HG02610 (cell line): ENCODE data around the gene LRPAP1.
"Not testable (repeated sequence)": the region's sequence is repeated elsewhere in the genome, so short reads cannot be mapped to it uniquely, and the experiment has no call there.

Source experiments
- ATAC-seq: cut with Tn5 transposase; IDR thresholded peaks from one replicate; pipeline ENCODE4 v1.9.1; 2021; ENCODE audit warnings: mild to moderate bottlenecking, moderate library complexity; ENCODE audit not compliant: unreplicated experiment

LRPAP1 gene

DNA sequence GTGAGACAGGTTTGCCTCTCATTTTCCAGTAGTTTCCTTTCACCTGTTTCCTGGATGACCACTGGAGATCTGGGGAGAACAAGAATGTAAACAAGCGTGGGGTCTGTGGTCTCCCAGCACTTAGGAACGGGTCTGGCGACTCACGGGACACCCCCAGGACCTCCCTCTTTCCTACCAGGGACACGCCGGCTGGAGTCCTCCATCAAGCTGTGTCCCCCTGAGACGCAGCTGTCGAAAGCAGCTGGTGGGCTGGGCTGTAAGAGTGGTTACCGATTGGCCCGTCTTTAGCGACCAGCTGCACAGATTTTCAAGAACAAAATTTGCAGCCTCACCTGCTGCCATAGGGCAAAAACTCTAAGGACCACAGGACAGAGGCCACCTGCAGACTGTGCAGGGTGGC lies 11.9 kb downstream of the LRPAP1 start:
- ATAC-seq, result no peak

DNA sequence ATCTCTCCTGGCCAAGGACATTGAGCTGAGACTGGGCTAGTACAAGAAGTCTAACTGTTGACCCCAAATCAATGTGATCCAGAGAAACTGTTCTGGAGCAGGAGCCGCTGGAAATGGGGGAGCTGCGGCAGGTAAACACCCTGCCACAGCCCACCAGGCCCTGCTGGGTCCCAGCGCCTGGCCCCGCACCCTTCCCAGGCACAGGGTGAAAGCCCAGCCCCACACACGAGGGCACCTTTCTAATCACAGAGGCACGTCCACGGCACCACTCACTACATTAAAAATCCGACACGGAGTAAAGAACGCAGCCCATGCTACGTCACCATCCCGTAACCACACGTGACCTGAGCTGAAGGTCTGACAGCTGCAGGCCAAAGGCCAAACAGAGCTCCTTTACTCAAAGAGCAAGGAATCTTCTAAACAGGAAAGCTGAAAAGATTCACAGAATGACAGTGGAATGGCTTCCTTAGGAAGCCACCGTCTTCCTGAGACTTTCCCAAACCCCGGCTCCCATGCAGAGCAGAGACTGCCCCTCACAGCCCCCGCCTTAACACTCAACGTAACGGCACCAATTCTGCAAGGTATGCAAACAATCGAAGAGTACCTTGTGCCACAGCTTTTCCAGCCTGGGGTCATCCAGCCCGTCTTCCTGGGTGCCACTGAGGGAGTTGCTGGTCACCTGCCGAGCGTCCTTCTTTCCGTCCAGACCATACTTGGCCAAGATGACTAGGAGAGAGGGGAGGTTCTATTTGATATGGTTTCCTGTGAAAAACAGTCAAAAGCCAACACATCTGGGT lies 12.6 kb downstream of the LRPAP1 start:
- no peak for ATAC-seq

DNA sequence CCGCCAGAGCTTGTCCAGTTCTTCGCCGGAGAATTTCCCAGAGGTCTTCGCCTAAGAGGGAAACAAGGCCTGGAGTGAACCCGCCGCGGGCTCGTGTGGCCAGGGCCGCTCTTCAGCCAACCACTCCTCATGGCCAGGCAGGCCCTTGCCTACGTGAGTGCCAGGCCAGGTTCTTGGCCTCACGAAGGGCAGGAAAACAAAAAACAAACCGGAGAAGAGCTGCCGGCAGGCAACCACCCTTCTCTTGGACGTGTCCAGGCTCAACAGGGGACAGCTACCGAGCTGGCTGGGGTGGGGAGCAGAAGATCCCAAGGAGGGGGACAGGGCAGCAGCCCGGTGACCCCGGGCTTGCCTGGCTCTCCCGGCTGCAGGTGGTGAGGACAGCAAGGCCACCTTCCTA lies 13.3 kb downstream of the LRPAP1 start:
- ATAC-seq, result no peak

DNA sequence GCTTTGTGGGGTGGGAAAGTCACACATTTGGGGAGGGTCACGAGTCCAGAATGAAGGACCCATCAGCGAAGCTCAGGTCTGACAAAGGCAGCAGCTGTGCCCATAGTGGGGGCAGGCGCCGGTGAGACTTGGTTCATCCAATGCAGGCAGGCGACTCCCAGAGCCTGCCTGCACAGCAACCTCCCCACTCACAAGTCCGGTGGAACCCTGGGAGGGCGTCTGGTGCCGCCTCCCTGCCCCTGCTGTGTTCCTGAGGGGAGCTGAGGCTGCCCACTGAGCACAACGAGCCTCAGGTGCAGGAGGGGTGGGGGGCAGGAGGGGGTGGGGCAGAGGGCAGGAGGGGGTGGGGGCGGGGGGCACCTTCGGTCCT lies 13.7 kb downstream of the LRPAP1 start:
- no peak for ATAC-seq

DNA sequence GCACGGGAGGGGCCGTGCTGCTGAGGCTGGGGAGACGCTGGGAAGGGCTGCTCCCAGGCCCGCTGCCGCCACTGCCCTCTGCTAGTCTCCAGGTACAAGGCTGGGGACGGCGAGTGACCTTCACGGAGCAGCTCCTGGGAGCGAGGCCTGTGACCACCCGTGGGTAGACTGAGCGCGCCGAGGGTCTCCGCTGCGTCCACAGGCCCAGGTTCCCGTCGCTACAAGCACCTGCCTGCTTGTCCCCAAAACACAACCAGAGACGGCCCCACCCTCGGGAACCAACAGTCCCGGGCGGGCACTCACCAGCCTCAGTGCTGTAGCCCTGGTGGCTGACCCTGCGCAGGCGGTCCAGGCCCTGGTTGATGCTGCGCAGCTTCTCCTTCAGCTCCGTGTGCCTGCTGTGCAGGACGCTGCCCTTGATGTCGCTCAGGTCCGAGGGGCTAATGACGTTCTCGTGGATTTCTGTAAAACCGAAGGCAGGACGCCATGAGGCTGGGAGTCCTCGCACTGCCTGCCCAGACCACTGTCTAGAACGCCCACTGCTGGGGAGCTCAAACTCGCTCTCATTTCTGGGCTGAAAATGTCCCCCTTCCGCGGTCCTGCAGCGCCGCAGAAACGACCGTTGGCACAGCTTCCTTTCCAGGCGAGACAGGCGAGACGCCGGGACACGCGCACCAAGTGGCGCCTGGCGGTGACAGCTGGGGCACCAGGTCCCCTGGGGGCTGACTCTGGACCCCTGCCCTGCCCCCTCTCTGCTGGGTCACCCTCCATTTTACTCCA lies 14.3 kb downstream of the LRPAP1 start:
- no peak for ATAC-seq

DNA sequence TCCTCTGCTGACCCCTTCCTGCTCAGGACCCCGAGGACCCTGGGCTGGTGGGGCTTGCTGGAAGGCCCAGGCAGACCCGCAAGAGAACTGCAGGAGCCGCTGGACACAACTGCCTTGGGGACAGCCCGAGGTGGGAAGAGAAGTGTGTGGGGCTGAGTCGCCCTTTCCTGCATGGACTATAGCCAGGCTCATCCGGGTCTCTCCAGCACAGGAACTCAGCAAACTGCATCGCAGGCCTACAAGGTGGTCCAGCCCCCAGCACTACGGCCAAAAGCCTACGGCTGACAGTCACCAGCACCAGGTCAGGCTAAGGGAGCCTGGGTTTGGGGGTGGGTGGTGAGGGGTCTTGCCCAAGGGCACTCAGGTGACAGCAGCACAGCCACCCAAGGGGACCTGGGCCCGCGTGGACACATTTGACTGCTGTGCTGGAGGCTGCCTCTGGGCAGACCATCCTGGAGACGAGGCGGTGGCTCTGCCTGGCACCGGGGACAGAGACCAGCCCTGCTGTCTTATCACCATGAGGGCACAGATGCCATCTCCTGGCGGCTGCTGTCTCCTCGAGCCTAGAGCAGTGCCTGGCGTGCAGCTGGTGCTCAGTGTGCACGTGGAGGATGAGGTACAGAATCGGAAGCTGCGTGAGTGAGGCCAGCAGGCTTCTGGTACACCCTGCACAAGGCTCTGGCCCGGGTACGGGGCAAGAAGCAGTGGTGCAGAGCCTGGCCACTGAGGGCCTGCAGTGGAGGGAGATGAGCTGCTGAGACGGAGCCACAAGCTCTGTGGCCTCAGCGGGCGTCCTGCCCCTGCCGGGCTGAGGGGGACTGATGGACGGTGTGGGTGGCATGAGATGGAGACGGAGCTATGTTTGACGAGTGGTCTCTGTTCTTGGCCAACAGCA lies 15.1 kb downstream of the LRPAP1 start:
- no peak for ATAC-seq

DNA sequence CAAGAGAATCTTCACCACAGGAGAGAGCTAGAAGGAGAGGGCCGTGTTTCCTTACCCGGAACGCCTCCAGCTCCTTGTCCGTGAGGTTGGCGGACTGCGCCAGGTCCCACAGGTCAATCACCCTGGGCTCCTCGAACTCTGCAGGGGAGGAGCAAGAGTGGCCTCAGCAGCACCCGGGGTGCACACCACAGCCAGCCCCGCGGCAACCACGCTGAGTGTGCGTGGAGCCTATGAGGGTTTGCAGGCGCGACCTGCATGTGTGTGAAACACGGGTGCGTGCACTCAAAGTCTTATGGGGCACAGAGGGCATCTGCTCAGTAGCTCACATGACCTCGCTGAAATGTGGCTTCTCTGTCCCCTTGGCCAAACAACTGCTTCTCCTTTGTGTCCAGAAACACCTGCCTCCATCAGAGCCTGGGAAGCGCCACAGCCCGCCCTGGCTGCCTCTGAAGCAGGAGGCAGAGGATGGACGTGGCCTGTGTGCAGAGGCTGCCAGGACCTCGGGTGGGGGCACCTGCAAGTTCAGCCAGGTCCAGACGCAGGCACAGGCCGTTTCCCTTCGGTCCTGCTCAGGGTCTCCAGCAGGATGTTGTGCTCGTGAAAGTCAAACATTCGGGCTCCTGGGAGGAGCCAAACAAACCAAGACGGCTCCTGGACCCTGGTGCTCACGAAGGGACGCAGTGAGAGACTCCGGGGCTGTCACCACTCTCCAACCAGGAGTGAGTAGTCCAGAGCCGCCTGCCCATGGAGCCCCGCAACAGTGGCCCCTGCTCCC lies 16.0 kb downstream of the LRPAP1 start:
- no peak for ATAC-seq

DNA sequence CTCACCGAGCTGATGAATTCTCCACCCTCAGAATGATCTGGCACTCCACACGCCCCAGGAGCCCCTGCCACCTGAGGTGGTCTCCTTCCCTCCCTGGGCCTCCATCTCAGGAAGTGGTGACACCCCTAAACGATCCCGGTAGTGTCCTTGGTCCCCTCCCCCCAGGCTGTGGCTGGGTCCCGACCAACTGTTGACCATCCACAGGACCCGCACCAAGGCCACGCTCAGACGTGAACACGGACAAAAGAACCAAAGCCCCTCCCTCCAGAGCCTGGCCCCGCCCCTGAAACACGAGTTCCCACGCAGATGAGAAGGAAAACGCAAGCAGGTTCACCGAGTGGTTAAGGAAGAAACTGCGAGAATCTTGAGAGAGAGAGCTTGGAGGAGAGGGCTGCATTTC lies 16.6 kb downstream of the LRPAP1 start:
- no peak for ATAC-seq

DNA sequence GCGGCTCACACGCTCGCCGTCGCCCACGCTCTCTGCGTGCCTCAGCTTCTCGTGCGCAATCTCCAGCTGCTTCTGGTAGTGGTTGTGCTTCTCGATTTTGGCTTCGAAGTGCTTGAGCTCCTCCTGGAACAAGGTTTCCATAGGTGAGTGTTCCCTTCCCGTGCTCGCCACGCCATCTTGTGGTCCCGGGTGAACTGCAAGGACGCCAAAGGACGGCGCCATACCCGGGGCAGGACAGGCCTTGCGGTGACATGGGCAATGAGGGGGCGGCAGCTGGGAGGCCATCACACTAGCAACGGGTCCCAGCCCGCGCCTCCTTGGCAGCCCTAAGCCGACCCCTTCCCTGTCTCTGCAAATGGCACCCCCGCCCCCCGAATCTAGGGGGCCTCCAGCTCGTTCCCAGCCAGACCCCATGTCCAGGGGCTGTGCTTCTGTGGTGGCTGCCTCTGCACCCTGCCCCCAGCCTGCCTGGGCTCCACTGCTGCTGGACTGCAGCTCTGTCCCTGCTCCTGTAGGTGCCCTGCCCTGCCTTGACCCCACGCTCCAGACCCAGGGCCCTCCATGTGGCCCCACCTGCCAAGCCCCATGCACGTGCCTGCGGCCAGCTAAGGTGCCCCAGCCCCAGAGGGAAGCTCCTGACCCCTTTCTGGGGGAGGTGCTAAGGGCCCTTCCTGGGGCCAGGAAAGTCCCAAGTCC lies 17.3 kb downstream of the LRPAP1 start:
- no peak for ATAC-seq

DNA sequence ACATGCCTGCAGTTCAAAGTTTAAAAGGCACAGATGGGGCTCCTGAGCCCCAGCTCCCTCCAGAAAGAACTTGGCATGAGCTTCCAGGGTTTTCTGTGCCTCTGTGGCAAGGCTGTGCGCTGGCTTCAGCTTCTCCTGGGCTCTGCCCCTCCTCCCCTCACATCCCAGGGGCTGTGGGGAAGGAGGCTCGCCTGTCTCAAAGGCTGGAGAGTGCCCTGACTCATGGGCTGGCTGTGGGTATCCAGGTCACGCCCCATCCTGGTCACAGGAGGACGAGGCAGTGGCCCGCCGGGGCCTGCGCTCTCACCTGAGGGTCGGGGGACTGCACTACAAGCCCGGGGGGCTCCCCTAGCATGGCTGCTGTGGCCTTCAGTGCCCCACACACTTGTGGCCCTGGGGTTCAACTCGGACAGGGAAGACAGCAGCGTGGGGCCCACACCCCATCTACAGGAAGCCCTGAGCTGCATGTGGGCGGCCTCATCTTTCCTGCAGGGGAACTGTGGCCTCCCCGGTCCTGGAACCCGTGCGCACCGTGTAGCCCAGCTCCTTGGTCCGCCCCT lies 17.9 kb downstream of the LRPAP1 start:
- no peak for ATAC-seq

DNA sequence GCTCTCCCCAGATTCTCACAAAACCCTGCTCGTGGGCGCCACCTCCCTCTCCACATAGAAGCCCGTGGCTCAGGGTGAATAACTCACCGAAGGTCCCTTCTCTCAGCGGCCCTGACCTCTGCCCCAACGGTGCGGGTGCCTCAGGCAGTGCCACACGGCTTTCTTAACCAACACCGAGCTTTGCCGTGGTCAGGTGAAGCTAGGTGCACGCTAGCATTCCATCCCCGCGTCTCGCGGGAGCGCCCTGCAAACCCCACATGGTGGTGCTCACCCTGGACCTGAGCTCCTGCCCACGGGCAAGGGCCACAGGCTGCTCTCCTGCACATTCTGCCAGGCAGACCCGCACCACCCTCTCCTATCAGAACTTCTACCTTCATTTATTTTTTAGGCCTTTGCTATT lies 18.4 kb downstream of the LRPAP1 start:
- no peak for ATAC-seq

DNA sequence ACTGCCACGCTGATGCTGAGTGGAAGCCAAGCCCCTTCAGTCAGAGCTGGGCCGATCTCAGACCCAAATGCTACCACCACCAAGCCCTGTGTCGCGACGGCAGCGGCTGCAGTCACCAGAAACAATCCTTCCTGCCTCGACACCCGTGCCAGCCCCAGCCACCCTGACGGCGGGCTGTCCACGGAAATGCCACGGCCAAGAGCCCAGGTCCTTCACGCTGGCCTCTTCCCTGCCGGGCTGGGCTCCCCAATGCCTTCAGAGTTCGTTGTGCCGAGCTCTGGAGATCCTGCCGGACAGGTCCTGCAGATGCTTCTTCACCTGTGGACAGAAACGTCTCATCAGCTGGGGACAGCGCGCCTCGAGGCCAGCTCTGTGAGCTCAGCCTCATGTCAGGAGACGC lies 19.5 kb downstream of the LRPAP1 start:
- ATAC-seq, result no peak

DNA sequence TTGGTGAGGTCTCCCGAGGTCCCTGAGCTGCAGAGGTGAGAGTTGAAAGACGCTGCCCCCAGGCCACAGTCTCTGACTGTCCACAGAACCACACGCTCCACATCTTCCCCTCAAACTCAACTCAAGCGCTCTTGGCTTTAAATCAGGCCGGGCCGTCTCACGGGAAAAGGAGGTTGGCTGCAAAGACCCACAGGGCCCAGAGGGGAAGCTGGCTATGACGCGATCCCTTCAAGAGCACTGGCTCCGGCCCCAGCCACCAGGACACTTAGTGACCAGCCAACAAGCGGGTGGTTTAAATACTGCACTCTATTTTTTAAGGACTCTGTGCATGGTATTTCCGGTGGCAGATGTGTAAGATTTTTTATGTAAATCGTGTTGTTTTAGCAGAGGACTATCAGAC lies 19.9 kb downstream of the LRPAP1 start:
- no peak for ATAC-seq

DNA sequence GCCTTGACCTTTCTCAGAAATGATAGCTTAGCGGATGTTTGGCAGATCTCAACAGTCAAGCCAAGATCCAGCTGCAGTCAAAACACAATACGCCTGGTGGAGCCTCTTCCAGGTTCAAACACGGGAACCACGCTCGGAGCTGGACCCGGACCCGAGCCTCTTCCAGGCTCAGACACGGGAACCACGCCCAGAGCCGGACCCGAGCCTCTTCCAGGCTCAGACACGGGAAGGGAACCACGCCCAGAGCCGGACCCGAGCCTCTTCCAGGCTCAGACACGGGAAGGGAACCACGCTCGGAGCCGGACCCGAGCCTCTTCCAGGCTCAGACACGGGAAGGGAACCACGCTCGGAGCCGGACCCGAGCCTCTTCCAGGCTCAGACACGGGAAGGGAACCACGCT lies 20.6 kb downstream of the LRPAP1 start:
- ATAC-seq, result not testable (repeated sequence)

DNA sequence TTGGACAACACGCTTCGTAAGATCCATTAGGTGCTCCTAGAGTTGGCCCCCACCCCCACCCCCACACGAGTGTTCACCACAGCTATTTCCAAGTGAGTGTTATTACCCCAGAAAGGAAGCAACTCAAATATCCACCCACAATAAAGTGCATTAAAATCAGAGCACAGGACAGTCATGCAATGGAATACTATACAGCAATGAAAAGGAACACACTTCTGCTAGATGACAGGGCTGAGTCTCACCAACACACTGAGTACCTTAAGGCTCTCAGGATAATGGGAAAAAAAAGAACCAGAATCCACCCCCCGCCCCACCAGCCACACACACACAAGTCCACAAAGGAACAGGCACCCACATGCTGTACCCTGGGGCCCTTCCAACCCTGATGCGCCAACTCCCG lies 21.0 kb downstream of the LRPAP1 start:
- ATAC-seq, result no peak

DNA sequence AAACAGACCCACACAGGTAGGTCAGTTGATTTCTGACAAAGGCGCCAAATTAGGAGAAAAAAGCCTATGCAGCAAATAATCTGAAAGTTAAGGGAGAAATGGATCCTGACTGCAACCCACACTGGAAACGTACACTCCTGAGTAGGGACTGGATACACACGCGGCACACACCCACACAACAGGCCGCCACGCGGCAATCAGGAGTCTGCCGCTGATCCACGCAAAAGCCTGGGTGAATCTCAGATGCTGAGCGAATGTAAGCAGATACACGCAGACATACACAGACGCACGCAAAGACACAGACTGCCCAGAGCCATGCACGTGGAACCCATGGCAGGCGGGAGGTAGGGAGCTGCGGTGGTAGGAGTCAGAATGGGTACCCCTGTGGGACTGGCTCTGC lies 21.7 kb downstream of the LRPAP1 start:
- no peak for ATAC-seq

DNA sequence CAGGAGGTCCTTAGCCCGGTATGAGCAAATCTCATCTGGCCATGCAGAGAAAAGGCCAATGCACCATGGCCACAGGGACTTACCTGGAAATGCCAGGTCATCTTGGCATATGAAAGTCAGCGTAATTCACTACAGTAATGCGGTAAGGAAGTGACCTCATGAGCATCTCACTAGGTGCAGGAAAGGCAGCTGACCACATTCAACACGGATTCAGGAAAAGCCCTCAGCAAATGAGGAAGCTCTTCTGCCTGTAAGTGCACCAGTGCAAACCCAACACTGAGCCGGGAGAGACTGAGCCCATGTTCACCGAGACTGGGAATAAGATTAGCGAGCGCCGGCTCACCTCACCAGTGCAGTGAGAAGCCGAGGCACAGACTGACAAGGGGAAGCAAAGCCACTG lies 23.7 kb downstream of the LRPAP1 start:
- ATAC-seq, result no peak

DNA sequence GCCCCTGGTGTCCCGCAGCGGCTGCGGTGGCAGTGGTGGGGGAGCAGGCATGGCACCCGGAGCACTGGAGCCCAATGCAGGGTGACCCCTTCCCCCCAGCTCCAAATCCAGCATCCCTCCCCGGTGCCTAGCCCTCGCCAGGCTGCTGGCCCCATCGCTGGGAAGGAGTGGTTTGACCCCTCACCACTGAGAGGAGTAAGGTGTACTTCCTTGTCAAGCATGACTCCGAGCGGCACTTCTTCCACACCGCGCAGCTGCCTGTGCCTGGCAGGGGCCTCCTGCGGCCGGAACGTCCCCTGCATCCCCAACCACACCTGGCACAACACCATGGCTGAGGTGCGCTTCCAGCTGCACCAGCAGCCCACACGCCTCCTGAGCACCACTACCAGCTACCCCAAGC lies 27.0 kb downstream of the LRPAP1 start:
- ATAC-seq, result no peak

DNA sequence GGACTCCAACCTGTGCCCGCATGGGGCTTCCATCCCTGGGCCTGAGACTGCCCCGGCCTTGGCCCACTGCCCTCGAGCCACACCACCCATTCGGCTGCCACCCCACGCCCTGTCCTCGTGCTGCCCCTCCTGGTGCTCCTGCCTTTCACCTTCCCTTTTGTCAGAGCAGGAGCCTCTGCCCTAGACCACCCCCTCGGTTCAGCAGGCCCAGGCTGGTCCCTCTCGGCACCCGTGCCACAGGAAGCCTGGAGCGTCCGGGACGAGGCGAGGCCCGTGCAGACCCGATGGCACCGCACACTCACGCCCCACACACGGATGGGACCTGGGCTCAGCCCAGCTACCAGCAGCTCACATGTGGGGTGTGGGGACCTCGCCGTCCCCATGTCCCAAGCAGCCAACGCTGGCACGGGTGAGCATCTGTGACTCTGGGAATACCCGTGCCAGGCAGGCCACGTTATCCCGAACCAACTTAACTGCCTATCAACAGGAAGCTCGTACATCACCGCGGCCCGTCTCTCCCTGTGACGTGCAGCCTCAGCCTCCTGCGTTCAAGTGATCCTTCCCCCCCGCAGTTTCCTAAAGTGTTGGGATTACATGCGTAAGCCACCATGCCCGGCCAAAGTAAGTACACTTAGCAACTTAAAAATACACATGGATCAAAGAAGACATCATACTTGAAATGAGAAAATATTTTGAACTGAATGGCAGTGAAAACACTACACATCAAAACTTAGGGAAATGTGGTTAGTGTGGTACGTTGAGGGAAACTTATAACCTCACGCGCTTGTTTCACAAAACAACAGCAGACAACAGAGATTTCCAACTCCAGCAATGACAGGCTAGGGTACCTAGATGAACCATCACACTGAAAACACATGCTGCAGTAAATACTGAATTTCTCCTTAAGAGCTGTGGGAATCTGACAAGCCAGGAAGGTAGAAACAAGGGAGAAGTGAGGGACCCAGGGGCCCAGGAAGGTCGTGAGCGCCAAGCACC lies 29.0 kb downstream of the LRPAP1 start:
- ATAC-seq, result no peak
